IgD-negative memory B cell (primary cell): Measurements from ENCODE around the gene KIAA1671. TPM values are rescaled to one million over a fixed set of nuclear protein-coding genes. Genes with fewer than 3 reads are reported as not detected.
"Not testable (repeated sequence)": the region's sequence is repeated elsewhere in the genome, so short reads cannot be mapped to it uniquely, and the experiment has no call there.

ENCODE experiments used
- H3K27ac Mint-ChIP-seq, 3 donors: one replicate each; pipeline ENCODE4 v1.8.0; 2020 to 2022; ENCODE audit warnings: mild to moderate bottlenecking in 3 of 3, mixed read lengths in 3 of 3, moderate library complexity in 1 of 3
- H3K27me3 Mint-ChIP-seq: one replicate; pipeline ENCODE4 v1.8.0; 2021; ENCODE audit warnings: mixed read lengths
- H3K36me3 Mint-ChIP-seq: one replicate; pipeline ENCODE4 v1.8.0; 2020; ENCODE audit warnings: mild to moderate bottlenecking, mixed read lengths
- H3K4me1 Mint-ChIP-seq, 3 donors: one replicate each; pipeline ENCODE4 v1.8.0; 2020 to 2022; ENCODE audit warnings: mixed read lengths in 3 of 3, mild to moderate bottlenecking in 1 of 3
- H3K4me3 Mint-ChIP-seq, 4 donors: one replicate each; pipeline ENCODE4 v1.8.0; 2020 to 2022; ENCODE audit warnings: mild to moderate bottlenecking in 4 of 4, mixed read lengths in 4 of 4, moderate library complexity in 3 of 4
- H3K9me3 Mint-ChIP-seq, 3 donors: one replicate each; pipeline ENCODE4 v1.8.0; 2020 to 2021; ENCODE audit warnings: mixed read lengths in 3 of 3, mild to moderate bottlenecking in 1 of 3
- polyA plus RNA-seq: library from polyadenylated mRNA; unstranded; fragments of 300-500 nt; fragmentation: Illumina TruSeq; gene quantifications from one replicate; pipeline ENCODE4 v1.2.3, GENCODE V29; 2021

Gene KIAA1671
- polyA plus RNA-seq, 1 donor from 2014 or later = not detected

GRCh38 chr22:25235547-25236290, 283.2 kb downstream of the KIAA1671 start:
- H3K27ac Mint-ChIP-seq = no peak overlapping the region
- peaks cover 0 to 4% (median 0%) of the 10 kb centered on the region in 3 donors for H3K9me3 Mint-ChIP-seq
- H3K4me1 Mint-ChIP-seq = peaks cover 3 to 7% (median 3%) of the 10 kb centered on the region in 3 donors
- H3K36me3 Mint-ChIP-seq = peaks cover 1% of the 10 kb centered on the region
- H3K4me3 Mint-ChIP-seq = peak overlapping the region in 3 of 4 donors; percentile 59 to 79 (median 66)
- H3K27me3 Mint-ChIP-seq = peaks cover 34% of the 10 kb centered on the region

GRCh38 chr22:25236417-25236816, 283.9 kb downstream of the KIAA1671 start:
- H3K27ac Mint-ChIP-seq = no peak overlapping the region

GRCh38 chr22:25237503-25237902, 285.0 kb downstream of the KIAA1671 start:
- peaks cover 0 to 4% (median 0%) of the 10 kb centered on the region in 3 donors for H3K9me3 Mint-ChIP-seq
- H3K4me1 Mint-ChIP-seq = peaks cover 3 to 7% (median 3%) of the 10 kb centered on the region in 3 donors
- peaks cover 32% of the 10 kb centered on the region for H3K27me3 Mint-ChIP-seq
- no peak overlapping the region for H3K27ac Mint-ChIP-seq
- peaks cover 1% of the 10 kb centered on the region for H3K36me3 Mint-ChIP-seq
- H3K4me3 Mint-ChIP-seq = no peak overlapping the region

More at GRCh38 chr22:25236417-25236816, 283.9 kb downstream of the KIAA1671 start:
- Mint-ChIP-seq H3K4me3 (peak overlapping the region in 3 of 4 donors; percentile 48 to 79 (median 66)), H3K4me1 (peaks cover 3 to 7% (median 3%) of the 10 kb centered on the region in 3 donors), H3K9me3 (peaks cover 0 to 4% (median 0%) of the 10 kb centered on the region in 3 donors), H3K36me3 (peaks cover 1% of the 10 kb centered on the region), H3K27me3 (peaks cover 38% of the 10 kb centered on the region)

- not testable (repeated sequence) for H3K9me3 Mint-ChIP-seq, H3K27ac Mint-ChIP-seq, H3K36me3 Mint-ChIP-seq, H3K4me3 Mint-ChIP-seq, H3K4me1 Mint-ChIP-seq
- peaks cover 32% of the 10 kb centered on the region for H3K27me3 Mint-ChIP-seq
These were observed 285.5 kb downstream of the KIAA1671 start for GRCh38 chr22:25238058-25238457.

Other genes with a start within 250 kb of the KIAA1671 start
- gene PIWIL3, start 178.0 kb upstream of the KIAA1671 start, polyA plus RNA-seq = not detected
- gene SGSM1, start 146.5 kb upstream of the KIAA1671 start, polyA plus RNA-seq = 0.44 TPM
- not detected for gene LHFPL7, start 6.0 kb upstream of the KIAA1671 start, polyA plus RNA-seq
- gene CRYBB3, start 247.1 kb downstream of the KIAA1671 start, polyA plus RNA-seq = not detected